ENCODE measurements around the gene KCNJ6. TPM values are rescaled to one million over a fixed set of nuclear protein-coding genes. Genes with fewer than 3 reads are reported as not detected.

The KCNJ6 gene
- total and polyA plus RNA-seq, 2 of the 8 experiments (the other 6 are each of a cell fraction or from before 2014, with no cell fraction given): 0.51 to 1.2 TPM

GRCh38 chr21:37737996-37738395 is 178.3 kb downstream of the KCNJ6 start:
- H2AK5ac ChIP-seq (ENCODE audit: low read depth, low read length): no peak overlapping the region
- no peak overlapping the region for H2AFZ ChIP-seq (ENCODE audit: low read length)
- no peak overlapping the region for H2BK15ac ChIP-seq (ENCODE audit: low read length)
- no peaks in the 10 kb centered on the region for H3K79me2 ChIP-seq (ENCODE audit: control insufficient read depth in 1 of 2, insufficient read depth in 2 of 2, low read length in 2 of 2)
- no peak overlapping the region for H4K5ac ChIP-seq (ENCODE audit: insufficient read length, low read depth, low read length)
- H3K27me3 ChIP-seq (replicated peaks in 1 of 4; ENCODE audit: control insufficient read depth in 3 of 4, extremely low read depth in 1 of 4, insufficient read depth in 3 of 4, low read length in 3 of 4): no peaks in the 10 kb centered on the region
- no peak overlapping the region for H3K4ac ChIP-seq (replicated peaks; ENCODE audit: insufficient read length, low read depth, low read length)
- H3K4me1 ChIP-seq (replicated peaks in 1 of 4; ENCODE audit: control insufficient read depth in 3 of 4, insufficient read depth in 4 of 4, low read length in 3 of 4): peaks cover 0 to 4% (median 0%) of the 10 kb centered on the region in 4 experiments; a peak in 1 of 7 replicates
- FAIRE-seq (no peak), DNase-seq (ENCODE audit: low read depth in 1 of 2, low spot score in 2 of 2) (no peak)
- no peak overlapping the region for H3K9ac ChIP-seq (replicated peaks in 1 of 4; ENCODE audit: extremely low read depth in 1 of 4, low read depth in 3 of 4, low read length in 3 of 4)
- ChIA-PET CTCF (ENCODE audit: partially characterized antibody) (interaction anchor here (1.1 to 1.9 kb wide), 5 partner anchors 8 to 383 kb away, joined by 3 to 6 read pairs (median 3); no protein-coding TSS in a partner anchor), POLR2A (ENCODE audit: partially characterized antibody) (no interaction called here)
- no peak overlapping the region for H2BK120ac ChIP-seq (replicated peaks; ENCODE audit: low read depth, low read length)
- H3K36me3 ChIP-seq (ENCODE audit: control insufficient read depth in 2 of 4, insufficient read depth in 4 of 4, low read length in 3 of 4): no peaks in the 10 kb centered on the region
- H3K56ac ChIP-seq (replicated peaks; ENCODE audit: insufficient read length, low read depth, low read length): no peak overlapping the region
- no peak overlapping the region for H3K18ac ChIP-seq (ENCODE audit: extremely low read depth, low read length)
- H4K91ac ChIP-seq (replicated peaks; ENCODE audit: insufficient read length, low read length): no peak overlapping the region
- H3K23me2 ChIP-seq (ENCODE audit: low read depth, low read length): no peaks in the 10 kb centered on the region
- H3K9me3 ChIP-seq (ENCODE audit: insufficient read depth in 2 of 2, low read depth in 1 of 2, low read length in 1 of 2): no peaks in the 10 kb centered on the region
- H4K20me1 ChIP-seq (replicated peaks in 1 of 2; ENCODE audit: control insufficient read depth in 1 of 2, insufficient read depth in 2 of 2, low read length in 2 of 2): no peaks in the 10 kb centered on the region
- TF ChIP-seq MAFK (IDR thresholded peaks at IDR 0.05; ENCODE audit: low read depth, low read length): no peak
- TF ChIP-seq RAD21 (IDR thresholded peaks at IDR 0.05 in 1 of 2, conservative IDR thresholded peaks at IDR 0.05 in 1 of 2; ENCODE audit: low read depth in 2 of 2, low read length in 2 of 2): no peak
- no peak for TF ChIP-seq MAX (IDR thresholded peaks at IDR 0.05)
- no peaks in the 10 kb centered on the region for H3K79me1 ChIP-seq (ENCODE audit: low read depth, low read length)
- no peak overlapping the region for H3K23ac ChIP-seq (ENCODE audit: insufficient read length)
- no peak overlapping the region for H2BK20ac ChIP-seq (ENCODE audit: low read length)
- H3K4me2 ChIP-seq (ENCODE audit: insufficient read depth in 1 of 2, low read depth in 2 of 2, low read length in 2 of 2): no peak overlapping the region
- no peak overlapping the region for H3K14ac ChIP-seq (ENCODE audit: insufficient read length)
- H4K8ac ChIP-seq (ENCODE audit: extremely low read depth, insufficient read depth, low read length): no peak overlapping the region
- WGBS, 2 experiments (ENCODE audit: extremely low coverage in 1 of 2, insufficient coverage in 1 of 2, insufficient read length in 1 of 2, insufficient replicate concordance in 2 of 2, low coverage in 1 of 2, low lambda C conversion rate in 2 of 2, missing lambda C conversion rate in 1 of 2): 77% methylated on average over 2 of the region's 2 CpGs; no CpG with 5 or more reads in 1 of the 2 experiments
- no peak overlapping the region for H3K27ac ChIP-seq (ENCODE audit: low read depth, low read length)
- no peak overlapping the region for H3K4me3 ChIP-seq (ENCODE audit: extremely low read depth in 1 of 4, insufficient read depth in 2 of 4, low read depth in 3 of 4, low read length in 4 of 4)
- H2BK12ac ChIP-seq (ENCODE audit: low read depth, low read length): no peak overlapping the region
- H2BK5ac ChIP-seq (ENCODE audit: low read depth, low read length): no peak overlapping the region
